Measurements from ENCODE around the gene TREH.
"Not testable (repeated sequence)": the region's sequence is repeated elsewhere in the genome, so short reads cannot be mapped to it uniquely, and the experiment has no call there.

Gene TREH

GRCh38 chr11:118679483-118679882 lies at the start of gene TREH:
TREH (minus strand) TSS chr11:118679650; CDS start chr11:118679627, 23 bp downstream.
- Histone ChIP-seq H3K27me3 (replicated peaks; ENCODE audit: insufficient read depth, low read length) (no peaks in the 10 kb centered on the region), H3K9ac (ENCODE audit: low read length) (no peak within 1 kb of the TSS), H3F3A (ENCODE audit: insufficient read depth, low read length) (no peaks in the 10 kb centered on the region), H3K9me2 (replicated peaks; ENCODE audit: insufficient read depth, low read length) (no peaks in the 10 kb centered on the region), H4K20me1 (ENCODE audit: insufficient read depth, low read length) (no peaks in the 10 kb centered on the region), H3K36me3 (replicated peaks; ENCODE audit: insufficient read depth, low read length) (no peaks in the 10 kb centered on the region), H3K9me3 (replicated peaks; ENCODE audit: insufficient read depth, low read length) (no peaks in the 10 kb centered on the region), H2AFZ (ENCODE audit: low read length) (no peak within 1 kb of the TSS), H3K4me3 (ENCODE audit: low read length) (no peak within 1 kb of the TSS), H3K4me1 (ENCODE audit: low read length) (no peaks in the 10 kb centered on the region), H3K4me2 (ENCODE audit: low read depth, low read length) (no peak within 1 kb of the TSS), H3K27ac (ENCODE audit: low read length) (no peak within 1 kb of the TSS), H3K79me2 (ENCODE audit: low read length) (no peaks in the 10 kb centered on the region)
- DNase-seq = no peak
- TF ChIP-seq EZH2phosphoT487 (IDR thresholded peaks at IDR 0.05; ENCODE audit: low read length) (no peak), CTCF (IDR thresholded peaks at IDR 0.05; ENCODE audit: low read length) (no peak), EZH2 (optimal IDR thresholded peaks at IDR 0.05; ENCODE audit: low read depth, low read length) (no peak)

- not testable (repeated sequence) for H3F3A ChIP-seq (ENCODE audit: insufficient read depth, low read length); H3K4me2 ChIP-seq (ENCODE audit: low read depth, low read length); H2AFZ ChIP-seq (ENCODE audit: low read length); DNase-seq; H3K4me1 ChIP-seq (ENCODE audit: low read length); H4K20me1 ChIP-seq (ENCODE audit: insufficient read depth, low read length); H3K27ac ChIP-seq (ENCODE audit: low read length); H3K4me3 ChIP-seq (ENCODE audit: low read length); H3K27me3 ChIP-seq (replicated peaks; ENCODE audit: insufficient read depth, low read length); H3K79me2 ChIP-seq (ENCODE audit: low read length); H3K9me3 ChIP-seq (replicated peaks; ENCODE audit: insufficient read depth, low read length); H3K36me3 ChIP-seq (replicated peaks; ENCODE audit: insufficient read depth, low read length); H3K9me2 ChIP-seq (replicated peaks; ENCODE audit: insufficient read depth, low read length); H3K9ac ChIP-seq (ENCODE audit: low read length)
- 0 out of 2 replicates have a peak, but pooled peaks have one; percentile 3 for TF ChIP-seq CTCF (IDR thresholded peaks at IDR 0.05; ENCODE audit: low read length)
These were observed 48.7 kb upstream of the TREH start for GRCh38 chr11:118728112-118728511.

GRCh38 chr11:118727721-118728066 lies 48.2 kb upstream of the TREH start:
- not testable (repeated sequence) for H3K9ac ChIP-seq (ENCODE audit: low read length); H3K9me3 ChIP-seq (replicated peaks; ENCODE audit: insufficient read depth, low read length); H2AFZ ChIP-seq (ENCODE audit: low read length); H3K27me3 ChIP-seq (replicated peaks; ENCODE audit: insufficient read depth, low read length); H3K27ac ChIP-seq (ENCODE audit: low read length); H3K4me1 ChIP-seq (ENCODE audit: low read length); H3K9me2 ChIP-seq (replicated peaks; ENCODE audit: insufficient read depth, low read length); DNase-seq; H3K36me3 ChIP-seq (replicated peaks; ENCODE audit: insufficient read depth, low read length); H3K4me3 ChIP-seq (ENCODE audit: low read length); H3F3A ChIP-seq (ENCODE audit: insufficient read depth, low read length); H3K79me2 ChIP-seq (ENCODE audit: low read length); H3K4me2 ChIP-seq (ENCODE audit: low read depth, low read length); H4K20me1 ChIP-seq (ENCODE audit: insufficient read depth, low read length)

DNA sequence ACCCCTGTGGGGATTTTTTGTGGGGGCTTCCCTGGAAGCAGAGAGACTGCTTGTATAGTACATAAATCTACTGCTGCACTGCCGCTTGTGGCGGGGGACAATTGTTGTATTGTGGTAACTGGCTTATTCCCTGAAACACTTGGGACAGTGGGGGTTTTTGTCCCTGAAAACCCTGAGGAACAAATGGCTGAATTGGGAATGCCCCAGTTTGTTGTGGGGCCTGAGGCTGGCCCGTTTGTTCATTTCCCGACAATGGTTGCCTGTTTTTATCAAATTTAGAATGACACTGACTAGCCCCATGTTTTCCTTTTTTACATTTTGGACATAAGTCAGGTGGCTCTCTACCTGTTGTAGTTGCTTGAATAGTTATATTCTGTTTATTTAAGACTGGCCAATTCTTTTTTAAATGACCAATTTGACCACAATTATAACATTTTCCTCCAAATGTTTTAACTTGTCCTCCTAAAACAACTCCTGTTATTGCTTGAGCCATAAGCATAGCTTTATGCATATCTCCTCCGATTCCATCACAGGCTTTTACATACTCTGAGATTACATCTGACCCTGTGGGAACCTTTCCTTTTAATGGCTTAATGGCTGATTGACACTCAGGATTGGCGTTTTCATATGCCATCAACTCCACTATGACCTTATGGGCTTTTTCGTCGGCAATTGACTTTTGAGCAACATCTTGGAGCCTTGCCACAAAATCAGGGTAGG lies 47.7 kb upstream of the TREH start:
- H3K36me3 ChIP-seq (replicated peaks; ENCODE audit: insufficient read depth, low read length); H2AFZ ChIP-seq (ENCODE audit: low read length); H3F3A ChIP-seq (ENCODE audit: insufficient read depth, low read length); DNase-seq; H3K27ac ChIP-seq (ENCODE audit: low read length); H3K79me2 ChIP-seq (ENCODE audit: low read length); H4K20me1 ChIP-seq (ENCODE audit: insufficient read depth, low read length); H3K9me3 ChIP-seq (replicated peaks; ENCODE audit: insufficient read depth, low read length); H3K4me2 ChIP-seq (ENCODE audit: low read depth, low read length); H3K9me2 ChIP-seq (replicated peaks; ENCODE audit: insufficient read depth, low read length); H3K9ac ChIP-seq (ENCODE audit: low read length); H3K4me1 ChIP-seq (ENCODE audit: low read length); H3K4me3 ChIP-seq (ENCODE audit: low read length); H3K27me3 ChIP-seq (replicated peaks; ENCODE audit: insufficient read depth, low read length): not testable (repeated sequence)

DNA sequence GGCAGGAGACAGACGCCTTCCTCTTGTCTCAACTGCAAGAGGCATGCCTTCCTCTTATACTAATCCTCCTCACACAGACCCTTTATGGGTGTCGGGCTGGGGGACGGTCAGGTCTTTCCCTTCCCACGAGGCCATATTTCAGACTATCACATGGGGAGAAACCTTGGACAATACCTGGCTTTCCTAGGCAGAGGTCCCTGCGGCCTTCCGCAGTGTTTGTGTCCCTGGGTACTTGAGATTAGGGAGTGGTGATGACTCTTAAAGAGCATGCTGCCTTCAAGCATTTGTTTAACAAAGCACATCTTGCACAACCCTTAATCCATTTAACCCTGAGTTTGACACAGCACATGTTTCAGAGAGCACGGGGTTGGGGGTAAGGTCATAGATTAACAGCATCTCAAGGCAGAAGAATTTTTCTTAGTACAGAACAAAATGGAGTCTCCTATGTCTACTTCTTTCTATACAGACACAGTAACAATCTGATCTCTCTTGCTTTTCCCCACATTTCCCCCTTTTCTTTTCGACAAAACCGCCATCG lies 42.1 kb upstream of the TREH start:
- H3K9me2 ChIP-seq (replicated peaks; ENCODE audit: insufficient read depth, low read length); H3K4me3 ChIP-seq (ENCODE audit: low read length); H3F3A ChIP-seq (ENCODE audit: insufficient read depth, low read length); H2AFZ ChIP-seq (ENCODE audit: low read length); H3K27ac ChIP-seq (ENCODE audit: low read length); H3K4me2 ChIP-seq (ENCODE audit: low read depth, low read length); H3K36me3 ChIP-seq (replicated peaks; ENCODE audit: insufficient read depth, low read length); H3K9ac ChIP-seq (ENCODE audit: low read length); DNase-seq; H3K79me2 ChIP-seq (ENCODE audit: low read length); H3K4me1 ChIP-seq (ENCODE audit: low read length); H4K20me1 ChIP-seq (ENCODE audit: insufficient read depth, low read length); H3K27me3 ChIP-seq (replicated peaks; ENCODE audit: insufficient read depth, low read length); H3K9me3 ChIP-seq (replicated peaks; ENCODE audit: insufficient read depth, low read length): not testable (repeated sequence)

DNA sequence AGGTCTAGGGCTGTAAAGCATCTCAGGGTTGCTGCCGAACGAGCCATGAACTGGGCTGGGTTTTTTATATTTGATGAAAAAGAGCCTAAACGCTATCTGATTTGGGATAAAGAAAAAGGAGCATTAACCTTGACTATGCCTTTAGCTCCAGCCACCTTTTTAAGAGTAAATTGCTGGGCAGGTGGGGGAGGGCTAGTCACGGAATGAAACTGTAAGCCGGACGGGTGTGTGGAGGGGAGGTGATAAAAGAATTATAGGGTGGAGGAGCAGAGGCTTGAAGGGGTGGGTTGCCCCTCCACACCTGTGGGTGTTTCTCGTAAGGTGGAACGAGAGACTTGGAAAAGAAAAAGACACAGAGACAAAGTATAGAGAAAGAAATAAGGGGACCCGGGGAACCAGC lies 41.3 kb upstream of the TREH start:
- not testable (repeated sequence) for H3K4me1 ChIP-seq (ENCODE audit: low read length); H3K79me2 ChIP-seq (ENCODE audit: low read length); H3F3A ChIP-seq (ENCODE audit: insufficient read depth, low read length); H3K27ac ChIP-seq (ENCODE audit: low read length); H3K9ac ChIP-seq (ENCODE audit: low read length); H3K4me3 ChIP-seq (ENCODE audit: low read length); H3K36me3 ChIP-seq (replicated peaks; ENCODE audit: insufficient read depth, low read length); H3K27me3 ChIP-seq (replicated peaks; ENCODE audit: insufficient read depth, low read length); H3K4me2 ChIP-seq (ENCODE audit: low read depth, low read length); H2AFZ ChIP-seq (ENCODE audit: low read length); H4K20me1 ChIP-seq (ENCODE audit: insufficient read depth, low read length); H3K9me2 ChIP-seq (replicated peaks; ENCODE audit: insufficient read depth, low read length); DNase-seq; H3K9me3 ChIP-seq (replicated peaks; ENCODE audit: insufficient read depth, low read length)
